ENCODE measurements around the gene ERBB2.
"Not testable (repeated sequence)": the region's sequence is repeated elsewhere in the genome, so short reads cannot be mapped to it uniquely, and the experiment has no call there.

ERBB2 gene

GRCh38 chr17:39709998-39710964 is 10.4 kb downstream of the ERBB2 start:
- no peak overlapping the region for H3K4me3 Mint-ChIP-seq
- H3K27me3 Mint-ChIP-seq (ENCODE audit: low read depth) = no peaks in the 10 kb centered on the region
- H3K36me3 Mint-ChIP-seq (ENCODE audit: low read depth) = no peaks in the 10 kb centered on the region
- H3K9me3 Mint-ChIP-seq = no peaks in the 10 kb centered on the region
- H3K27ac Mint-ChIP-seq = no peak overlapping the region
- peaks cover 7% of the 10 kb centered on the region for H3K4me1 Mint-ChIP-seq (ENCODE audit: low read depth)
- DNase-seq (ENCODE audit: low spot score) = no peak

- H3K4me3 Mint-ChIP-seq; H3K4me1 Mint-ChIP-seq (ENCODE audit: low read depth); H3K36me3 Mint-ChIP-seq (ENCODE audit: low read depth); H3K27me3 Mint-ChIP-seq (ENCODE audit: low read depth); H3K9me3 Mint-ChIP-seq; DNase-seq (ENCODE audit: low spot score); H3K27ac Mint-ChIP-seq: not testable (repeated sequence)
These were observed 11.2 kb downstream of the ERBB2 start for GRCh38 chr17:39711071-39711470.

- H3K4me3 Mint-ChIP-seq = no peak overlapping the region
- no peaks in the 10 kb centered on the region for H3K27me3 Mint-ChIP-seq (ENCODE audit: low read depth)
- no peaks in the 10 kb centered on the region for H3K9me3 Mint-ChIP-seq
- peaks cover 5% of the 10 kb centered on the region for H3K4me1 Mint-ChIP-seq (ENCODE audit: low read depth)
- H3K36me3 Mint-ChIP-seq (ENCODE audit: low read depth) = no peaks in the 10 kb centered on the region
- DNase-seq (ENCODE audit: low spot score) = no peak
- no peak overlapping the region for H3K27ac Mint-ChIP-seq
These were observed 12.0 kb downstream of the ERBB2 start for GRCh38 chr17:39711851-39712250.

- H3K27ac Mint-ChIP-seq = no peak overlapping the region
- no peaks in the 10 kb centered on the region for H3K9me3 Mint-ChIP-seq
- no peaks in the 10 kb centered on the region for H3K4me1 Mint-ChIP-seq (ENCODE audit: low read depth)
- no peaks in the 10 kb centered on the region for H3K36me3 Mint-ChIP-seq (ENCODE audit: low read depth)
- H3K4me3 Mint-ChIP-seq = no peak overlapping the region
- DNase-seq (ENCODE audit: low spot score) = no peak
- H3K27me3 Mint-ChIP-seq (ENCODE audit: low read depth) = no peaks in the 10 kb centered on the region
These were observed 14.4 kb downstream of the ERBB2 start for GRCh38 chr17:39714234-39714633.

- no peaks in the 10 kb centered on the region for H3K36me3 Mint-ChIP-seq (ENCODE audit: low read depth)
These were observed 15.7 kb downstream of the ERBB2 start for GRCh38 chr17:39715375-39716072.

GRCh38 chr17:39716073-39716818 is 16.4 kb downstream of the ERBB2 start:
- Mint-ChIP-seq H3K27me3 (ENCODE audit: low read depth) (no peaks in the 10 kb centered on the region), H3K27ac (no peak overlapping the region), H3K36me3 (ENCODE audit: low read depth) (no peaks in the 10 kb centered on the region), H3K9me3 (no peaks in the 10 kb centered on the region), H3K4me3 (no peak overlapping the region), H3K4me1 (ENCODE audit: low read depth) (no peaks in the 10 kb centered on the region)
- no peak for DNase-seq (ENCODE audit: low spot score)

More at GRCh38 chr17:39715375-39716072, 15.7 kb downstream of the ERBB2 start:
- Mint-ChIP-seq H3K9me3 (no peaks in the 10 kb centered on the region), H3K27ac (no peak overlapping the region), H3K4me1 (ENCODE audit: low read depth) (no peaks in the 10 kb centered on the region), H3K4me3 (no peak overlapping the region), H3K27me3 (ENCODE audit: low read depth) (no peaks in the 10 kb centered on the region)
- no peak for DNase-seq (ENCODE audit: low spot score)

GRCh38 chr17:39716879-39717536 is 17.1 kb downstream of the ERBB2 start:
- H3K9me3 Mint-ChIP-seq = no peaks in the 10 kb centered on the region
- H3K27me3 Mint-ChIP-seq (ENCODE audit: low read depth) = no peaks in the 10 kb centered on the region
- H3K4me1 Mint-ChIP-seq (ENCODE audit: low read depth) = no peaks in the 10 kb centered on the region
- no peak overlapping the region for H3K4me3 Mint-ChIP-seq
- DNase-seq (ENCODE audit: low spot score) = no peak
- no peaks in the 10 kb centered on the region for H3K36me3 Mint-ChIP-seq (ENCODE audit: low read depth)
- H3K27ac Mint-ChIP-seq = no peak overlapping the region

- Mint-ChIP-seq H3K4me3 (no peak overlapping the region), H3K27ac (no peak overlapping the region), H3K9me3 (no peaks in the 10 kb centered on the region), H3K27me3 (ENCODE audit: low read depth) (no peaks in the 10 kb centered on the region), H3K36me3 (ENCODE audit: low read depth) (no peaks in the 10 kb centered on the region), H3K4me1 (ENCODE audit: low read depth) (no peaks in the 10 kb centered on the region)
- no peak for DNase-seq (ENCODE audit: low spot score)
These were observed 17.8 kb downstream of the ERBB2 start for GRCh38 chr17:39717660-39718059.

- Mint-ChIP-seq H3K4me3 (no peak overlapping the region), H3K27me3 (ENCODE audit: low read depth) (no peaks in the 10 kb centered on the region), H3K27ac (no peak overlapping the region), H3K4me1 (ENCODE audit: low read depth) (peaks cover 3% of the 10 kb centered on the region), H3K36me3 (ENCODE audit: low read depth) (no peaks in the 10 kb centered on the region), H3K9me3 (no peaks in the 10 kb centered on the region)
- no peak for DNase-seq (ENCODE audit: low spot score)
These were observed 19.9 kb downstream of the ERBB2 start for GRCh38 chr17:39719563-39720355.

- Mint-ChIP-seq H3K27ac (no peak overlapping the region), H3K4me1 (ENCODE audit: low read depth) (peaks cover 3% of the 10 kb centered on the region), H3K36me3 (ENCODE audit: low read depth) (peaks cover 5% of the 10 kb centered on the region), H3K9me3 (no peaks in the 10 kb centered on the region), H3K27me3 (ENCODE audit: low read depth) (no peaks in the 10 kb centered on the region), H3K4me3 (no peak overlapping the region)
- DNase-seq (ENCODE audit: low spot score) = no peak
These were observed 22.2 kb downstream of the ERBB2 start for GRCh38 chr17:39722104-39722503.

- no peak for DNase-seq (ENCODE audit: low spot score)
- no peak overlapping the region for H3K4me3 Mint-ChIP-seq
- H3K9me3 Mint-ChIP-seq = no peaks in the 10 kb centered on the region
- no peak overlapping the region for H3K27ac Mint-ChIP-seq
- H3K36me3 Mint-ChIP-seq (ENCODE audit: low read depth) = peaks cover 10% of the 10 kb centered on the region
- no peaks in the 10 kb centered on the region for H3K27me3 Mint-ChIP-seq (ENCODE audit: low read depth)
- peaks cover 3% of the 10 kb centered on the region for H3K4me1 Mint-ChIP-seq (ENCODE audit: low read depth)
These were observed 23.3 kb downstream of the ERBB2 start for GRCh38 chr17:39722965-39723848.

GRCh38 chr17:39724731-39725130 is 24.9 kb downstream of the ERBB2 start:
- Mint-ChIP-seq H3K4me1 (ENCODE audit: low read depth) (peaks cover 9% of the 10 kb centered on the region), H3K27me3 (ENCODE audit: low read depth) (no peaks in the 10 kb centered on the region), H3K27ac (no peak overlapping the region), H3K4me3 (no peak overlapping the region), H3K9me3 (no peaks in the 10 kb centered on the region), H3K36me3 (ENCODE audit: low read depth) (peaks cover 23% of the 10 kb centered on the region)
- DNase-seq (ENCODE audit: low spot score) = no peak
